Stimulated activated CD4-positive, alpha-beta T cell treated with anti-CD3 and anti-CD28 coated beads, Interleukin-4, amount 100 ng/mL, for 24 hours (primary cell): ENCODE measurements around the gene GGACT.

Experiments
- DNase-seq: peaks from one replicate; pipeline ENCODE4 v3.0.0-alpha.2; 2020

Gene GGACT

DNA sequence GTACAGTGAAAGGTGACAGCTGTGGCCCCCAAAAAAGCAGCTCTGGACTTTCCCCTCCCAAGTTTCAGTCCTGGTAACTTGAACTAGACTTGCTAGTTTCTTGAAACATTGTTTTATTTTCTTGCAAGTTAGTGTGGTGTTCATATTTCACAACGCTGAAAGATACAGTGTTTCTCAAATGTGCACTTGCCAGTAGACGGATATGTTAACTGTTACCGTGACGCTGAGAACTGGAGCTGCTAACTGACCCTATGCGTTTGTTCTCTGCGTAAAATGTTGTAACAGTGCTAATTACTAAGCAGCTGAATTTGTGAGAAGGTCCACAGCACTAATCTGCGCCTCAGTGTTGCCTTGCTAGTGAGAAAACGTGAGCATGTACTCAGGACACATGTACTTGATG is 79.6 kb downstream of the GGACT start:
- no peak for DNase-seq

DNA sequence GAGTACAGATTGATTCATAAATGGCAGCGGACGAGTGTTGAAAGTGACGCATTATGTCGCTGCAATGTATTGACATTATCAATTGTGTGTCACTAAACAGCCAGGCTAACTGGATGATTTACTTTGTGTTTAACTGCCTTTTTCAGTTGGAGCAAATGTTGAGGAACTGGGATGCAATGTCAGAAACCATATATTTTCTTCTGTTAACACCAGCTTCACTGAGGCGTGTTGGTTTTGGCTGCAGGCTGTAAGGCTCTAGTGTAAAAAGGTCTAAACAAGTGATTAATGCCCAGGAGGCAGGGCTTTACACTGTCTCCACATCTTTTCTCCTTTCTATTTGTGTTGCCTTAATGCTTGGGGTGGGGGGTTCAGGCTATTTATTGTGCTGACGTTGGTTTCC is 80.1 kb downstream of the GGACT start:
- DNase-seq = no peak

DNA sequence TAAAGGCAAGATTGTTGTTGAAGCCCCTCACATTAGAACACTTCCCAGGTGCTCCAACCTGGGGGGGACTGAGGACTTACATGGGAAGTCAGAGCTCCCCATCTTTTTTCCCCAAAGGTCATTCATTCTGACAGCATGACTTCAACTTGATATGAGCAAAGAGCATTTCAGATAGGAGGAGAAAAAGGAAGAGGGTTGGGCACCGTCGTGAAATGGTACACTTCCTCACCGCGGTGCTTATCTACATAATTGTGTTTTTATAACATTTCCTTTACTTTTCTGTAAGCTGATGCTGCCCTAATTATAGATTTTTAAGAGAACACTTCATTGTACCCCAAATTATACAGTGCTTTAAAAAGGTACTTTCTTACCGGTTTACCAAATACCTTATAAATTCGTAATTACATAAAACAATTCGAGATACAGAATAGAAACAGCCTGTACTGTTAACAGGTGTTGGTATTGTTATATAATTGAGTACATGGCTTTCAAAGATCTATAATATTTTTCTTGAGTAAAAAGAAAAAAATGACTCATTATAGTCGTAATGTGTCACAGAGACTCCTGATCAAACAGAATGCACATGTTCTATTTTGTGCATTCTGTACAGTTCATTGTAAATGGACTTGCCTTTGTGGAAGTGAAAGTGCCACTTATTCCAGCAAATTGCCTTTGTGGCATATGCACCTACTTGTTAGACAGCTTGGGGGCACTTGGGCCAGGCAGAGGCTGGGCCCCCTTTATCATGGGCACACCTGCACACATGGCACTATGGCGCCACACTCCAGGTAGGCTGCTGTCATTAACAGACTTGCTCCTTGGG is 81.8 kb downstream of the GGACT start:
- no peak for DNase-seq

DNA sequence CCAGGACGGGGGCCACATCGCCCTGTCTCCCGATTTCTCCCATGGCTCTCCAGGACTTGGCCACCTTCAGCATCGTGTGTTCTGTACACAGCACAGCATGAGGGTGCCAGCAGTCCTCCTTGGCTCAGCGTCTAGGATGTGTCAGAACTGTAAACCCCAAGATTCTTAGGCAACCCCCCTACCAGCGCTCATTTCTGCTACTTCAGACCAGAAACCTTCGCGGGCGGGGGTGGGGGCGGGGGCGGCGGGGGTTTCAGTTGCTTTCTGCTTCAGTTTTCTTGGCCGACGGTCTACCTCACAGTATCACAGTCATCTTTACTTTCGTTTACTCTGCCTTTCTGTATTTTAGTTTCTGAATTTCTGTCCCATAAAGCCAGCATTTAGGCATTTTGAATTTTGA is 82.4 kb downstream of the GGACT start:
- DNase-seq = peak; percentile 59

- DNase-seq = no peak
Observed at GRCh38 chr13:100503622-100504021, 85.0 kb downstream of the GGACT start.

DNA sequence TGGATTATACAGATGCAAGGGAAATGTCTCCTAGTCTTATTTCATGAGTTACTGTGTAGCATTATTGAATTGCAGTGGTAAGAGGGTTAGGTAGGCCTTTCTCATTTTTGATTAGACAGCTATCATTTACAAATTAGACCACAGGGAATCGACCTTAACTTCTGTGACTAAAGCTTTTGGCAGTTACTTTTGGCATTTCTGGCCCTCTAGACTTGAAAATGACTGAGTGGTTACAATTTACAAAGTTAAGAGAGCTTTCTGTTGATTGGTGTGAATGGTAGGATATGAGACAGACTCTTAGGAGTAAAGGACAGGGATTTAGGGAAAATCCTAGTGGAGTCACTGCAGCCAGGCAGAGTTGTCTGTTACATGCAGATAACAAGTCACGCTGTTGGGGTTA is 86.1 kb downstream of the GGACT start:
- no peak for DNase-seq

- DNase-seq = no peak
Observed at GRCh38 chr13:100497389-100497788, 91.2 kb downstream of the GGACT start.

DNA sequence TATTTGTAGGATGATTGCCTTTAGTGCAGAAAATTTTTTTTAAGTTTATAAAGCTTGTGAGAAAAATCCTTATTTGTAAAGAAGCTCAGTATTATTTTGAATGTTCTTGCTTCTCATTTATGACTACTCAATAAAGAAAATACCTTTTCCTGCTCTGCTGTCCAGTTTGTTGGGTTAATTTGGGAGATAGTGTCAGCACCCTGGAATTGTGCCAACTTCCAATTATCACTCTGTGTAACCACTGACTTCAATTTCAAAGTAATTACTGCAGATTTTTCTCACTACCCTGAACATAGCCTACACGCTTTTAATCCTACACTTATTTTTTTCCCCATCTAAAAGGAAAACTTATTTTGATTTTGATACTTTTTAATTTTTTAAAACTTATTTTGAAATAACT is 93.1 kb downstream of the GGACT start:
- no peak for DNase-seq

- no peak for DNase-seq
Observed at GRCh38 chr13:100493418-100493817, 95.2 kb downstream of the GGACT start.

DNA sequence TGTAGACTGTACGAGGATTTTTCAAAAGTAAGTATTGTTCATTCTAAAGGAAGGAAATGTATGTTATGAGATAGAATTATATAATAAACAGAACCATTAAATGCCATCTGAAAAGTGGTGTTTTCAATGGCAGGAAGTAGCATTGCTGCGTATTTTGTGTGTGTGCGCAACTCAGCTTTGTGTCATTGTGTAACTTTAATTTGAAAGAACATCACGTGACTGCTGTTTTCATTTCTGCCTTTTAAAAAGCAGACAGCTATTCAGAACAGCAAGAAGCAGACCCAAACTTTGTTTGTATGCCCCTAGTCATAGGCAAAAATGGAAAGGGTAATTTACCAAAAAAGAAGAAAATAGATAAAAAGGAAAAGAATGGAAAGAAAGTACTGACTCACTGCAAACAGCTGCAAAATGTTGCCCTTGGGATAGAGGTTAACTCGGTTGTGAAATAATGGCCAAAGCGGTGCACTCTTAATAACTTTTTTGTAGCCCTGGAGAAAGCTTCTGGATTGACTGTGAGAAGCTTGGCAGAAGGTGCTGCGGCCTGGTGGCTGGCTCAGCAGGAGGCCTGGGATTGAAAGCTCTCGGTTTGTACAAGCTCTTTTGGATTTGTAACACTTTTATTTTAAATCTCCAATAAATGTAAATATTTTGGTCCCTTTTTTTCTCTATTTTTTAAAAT is 97.3 kb downstream of the GGACT start:
- DNase-seq = no peak

DNA sequence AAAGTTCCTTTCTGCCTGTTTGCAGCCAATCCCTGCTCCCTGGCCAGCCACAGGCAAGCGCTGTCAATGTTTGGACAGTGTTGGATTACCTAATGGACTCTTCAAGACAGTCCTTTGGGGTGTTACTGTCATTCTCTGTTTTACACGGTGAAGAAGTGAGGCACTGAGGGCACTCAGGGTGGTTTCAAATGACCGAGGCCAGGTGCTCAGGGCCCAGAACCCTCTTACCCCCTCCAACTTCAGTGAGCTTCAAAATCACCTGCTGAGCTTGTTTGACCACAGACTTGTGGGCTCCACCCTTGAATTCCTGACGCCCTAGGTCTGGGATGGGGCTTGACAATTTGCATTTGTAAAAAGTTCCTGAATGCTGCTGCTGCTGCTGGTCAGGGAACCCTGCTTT is 97.9 kb downstream of the GGACT start:
- DNase-seq = no peak

- no peak for DNase-seq
Observed at GRCh38 chr13:100485265-100485664, 103.3 kb downstream of the GGACT start.

GRCh38 chr13:100484702-100485101 is 103.9 kb downstream of the GGACT start:
- no peak for DNase-seq

GRCh38 chr13:100483841-100484381 is 104.7 kb downstream of the GGACT start:
- no peak for DNase-seq

GRCh38 chr13:100483139-100483538 is 105.5 kb downstream of the GGACT start:
- DNase-seq = no peak

GRCh38 chr13:100480676-100481075 is 107.9 kb downstream of the GGACT start:
- no peak for DNase-seq
